ENCODE results near the gene GRID1.

GRCh38 chr10:85696893-85697292 lies 669.7 kb downstream of the GRID1 start:
- no peak for TF ChIP-seq POLR2AphosphoS5 (IDR thresholded peaks at IDR 0.05)
- TF ChIP-seq CTCF (IDR thresholded peaks at IDR 0.05): no peak
- TF ChIP-seq POLR2A (IDR thresholded peaks at IDR 0.05): no peak
